Small intestine (tissue), 7 donors: ENCODE results near the gene MED14. TPM values are rescaled to one million over a fixed set of nuclear protein-coding genes. Genes with fewer than 3 reads are reported as not detected.

Source experiments
- DNase-seq, 2 donors: peaks; one replicate each; pipeline versions ENCODE4 v3.0.0 to v3.0.0-alpha.2; 2013
- FAIRE-seq: peaks from 2 replicates; lab custom pipeline; 2012; peaks lifted over from hg19 to GRCh38; lab: Jason Lieb, UNC
- H3K27ac ChIP-seq, 3 donors: one replicate each; pipeline ENCODE4 v1.5.1; 2013; ENCODE audit warnings: low read length in 2 of 3, mild to moderate bottlenecking in 2 of 3, control low read depth in 1 of 3, inconsistent platforms in 1 of 3, low read depth in 1 of 3, moderate library complexity in 1 of 3
- H3K27me3 ChIP-seq, 3 donors: one replicate each; pipeline ENCODE4 v1.6.1; 2013; ENCODE audit warnings: low read length in 3 of 3, inconsistent platforms in 1 of 3; ENCODE audit not compliant: control insufficient read depth in 3 of 3, insufficient read depth in 3 of 3
- H3K36me3 ChIP-seq, 3 donors: one replicate each; pipeline ENCODE4 v1.6.1; 2013; ENCODE audit warnings: low read length in 3 of 3, inconsistent platforms in 1 of 3, low read depth in 1 of 3, mild to moderate bottlenecking in 1 of 3, moderate library complexity in 1 of 3; ENCODE audit not compliant: control insufficient read depth in 3 of 3, insufficient read depth in 2 of 3
- H3K4me1 ChIP-seq, 3 donors: one replicate each; pipeline ENCODE4 v1.6.1; 2013; ENCODE audit warnings: low read length in 2 of 3, inconsistent platforms in 1 of 3, low read depth in 1 of 3, mild to moderate bottlenecking in 1 of 3, moderate library complexity in 1 of 3; ENCODE audit not compliant: control insufficient read depth in 3 of 3, insufficient read depth in 2 of 3
- H3K4me3 ChIP-seq, 3 donors: one replicate each; pipeline ENCODE4 v1.5.1; 2013; ENCODE audit warnings: low read length in 3 of 3, control low read depth in 1 of 3, inconsistent platforms in 1 of 3, low read depth in 1 of 3, mild to moderate bottlenecking in 1 of 3, moderate library complexity in 1 of 3
- H3K9me3 ChIP-seq, 2 donors: one replicate each; pipeline ENCODE4 v1.6.1; 2013; ENCODE audit warnings: low read depth in 1 of 2, low read length in 1 of 2; ENCODE audit not compliant: control insufficient read depth in 2 of 2, insufficient read depth in 1 of 2
- WGBS, 3 donors: extraction: QIAGEN DNeasy Blood & Tissue Kit; methylation state at CpG; one replicate each; pipeline ENCODE4 v1.1.7; 2013; 5-methylcytosine and 5-hydroxymethylcytosine counted together
- polyA plus RNA-seq, 4 donors: library from polyadenylated mRNA; stranded (reverse) in 3 of 4; unstranded in 1 of 4; fragments of 200-250 nt in 3 of 4; fragments of 120-200 nt in 1 of 4; gene quantifications; one replicate each; pipeline versions ENCODE4 v1.2.1 to v1.2.3, GENCODE V29; 2013
- donor health status: healthy with polysubstance abuse.
- donor health status: control.
- donor health status: control.
- donor health status: Bipolar disorder and iron deficiency.
- donor health status: healthy.

The MED14 gene
- polyA plus RNA-seq, 4 donors: 13.0 to 72.7 (median 17.3) TPM

GRCh38 chrX:40603446-40603845 is 131.9 kb downstream of the MED14 start:
- H3K27me3 ChIP-seq: no peaks in the 10 kb centered on the region
- H3K9me3 ChIP-seq: no peaks in the 10 kb centered on the region
- no peaks in the 10 kb centered on the region for H3K4me1 ChIP-seq
- peaks cover 0 to 13% (median 0%) of the 10 kb centered on the region in 3 donors for H3K36me3 ChIP-seq
- H3K27ac ChIP-seq: no peak overlapping the region
- no peak overlapping the region for H3K4me3 ChIP-seq
- whole genome bisulfite sequencing, 3 donors: 94 to 97% (median 97%) methylated on average over 6 of the region's 6 CpGs
- FAIRE-seq (no peak), DNase-seq (no peak)

Other genes with a start within 250 kb of the MED14 start
- gene ATP6AP2, start 154.6 kb downstream of the MED14 start, polyA plus RNA-seq: 10 to 100 TPM; 13.0 to 93.7 (median 39.1) TPM
- gene MPC1L, start 112.1 kb downstream of the MED14 start, polyA plus RNA-seq: not detected
- 10 to 100 TPM in 2 of 4 donors, 1 to 10 TPM in 2; 8.1 to 11.7 (median 9.3) TPM for gene CXorf38, start 88.0 kb downstream of the MED14 start, polyA plus RNA-seq